Fibroblast of skin of left quadriceps (primary cell): ENCODE results near the gene IGF1R.
A peak's percentile ranks its signal among the peaks of the same experiment; 100 is the strongest.

Source experiments
- DNase-seq, 2 experiments: peaks; one replicate each; pipeline ENCODE4 v3.0.0-alpha.2; 2013; ENCODE audit warnings: low read depth in 2 of 2

The IGF1R gene

GRCh38 chr15:98671060-98672008 lies 23.0 kb downstream of the IGF1R start:
- DNase-seq, result peak in 1 of 2 experiments; percentile 40

- DNase-seq, result no peak
Measured at GRCh38 chr15:98673133-98673532, 24.8 kb downstream of the IGF1R start.

- no peak for DNase-seq
Measured at GRCh38 chr15:98674336-98674735, 26.0 kb downstream of the IGF1R start.

- no peak for DNase-seq
Measured at GRCh38 chr15:98676586-98677270, 28.4 kb downstream of the IGF1R start.

- DNase-seq, result no peak
Measured at GRCh38 chr15:98677345-98678059, 29.2 kb downstream of the IGF1R start.

- DNase-seq, result no peak
Measured at GRCh38 chr15:98678484-98678883, 30.1 kb downstream of the IGF1R start.

- no peak for DNase-seq
Measured at GRCh38 chr15:98681061-98681460, 32.7 kb downstream of the IGF1R start.

- no peak for DNase-seq
Measured at GRCh38 chr15:98682992-98683701, 34.8 kb downstream of the IGF1R start.

GRCh38 chr15:98683831-98684230 lies 35.5 kb downstream of the IGF1R start:
- DNase-seq, result no peak

GRCh38 chr15:98684436-98684835 lies 36.1 kb downstream of the IGF1R start:
- DNase-seq, result peak; percentile 59 to 66

GRCh38 chr15:98684995-98685525 lies 36.7 kb downstream of the IGF1R start:
- DNase-seq, result no peak

- no peak for DNase-seq
Measured at GRCh38 chr15:98686983-98687382, 38.6 kb downstream of the IGF1R start.

GRCh38 chr15:98689431-98689861 lies 41.1 kb downstream of the IGF1R start:
- DNase-seq, result peak in 1 of 2 experiments; percentile 15

GRCh38 chr15:98690272-98690950 lies 42.1 kb downstream of the IGF1R start:
- DNase-seq, result no peak

GRCh38 chr15:98692213-98692612 lies 43.9 kb downstream of the IGF1R start:
- no peak for DNase-seq

- DNase-seq, result no peak
Measured at GRCh38 chr15:98694161-98694560, 45.8 kb downstream of the IGF1R start.

- DNase-seq, result no peak
Measured at GRCh38 chr15:98698792-98699191, 50.5 kb downstream of the IGF1R start.

- no peak for DNase-seq
Measured at GRCh38 chr15:98699591-98700424, 51.5 kb downstream of the IGF1R start.

- DNase-seq, result no peak
Measured at GRCh38 chr15:98700519-98700918, 52.2 kb downstream of the IGF1R start.
